ENCODE data around the gene ADORA3. TPM values are rescaled to one million over a fixed set of nuclear protein-coding genes. Genes with fewer than 3 reads are reported as not detected.

Gene ADORA3
- total and polyA plus RNA-seq, 10 of the 15 experiments (the other 5 are each of a cell fraction or from before 2014, with no cell fraction given), result 0.14 to 0.29 (median 0.18) TPM; not detected in 2

GRCh38 chr1:111512931-111513330, 9.5 kb upstream of the ADORA3 start (continued):
- TF ChIP-seq MLLT1 (IDR thresholded peaks at IDR 0.05) (no peak), CUX1 (IDR thresholded peaks at IDR 0.05; ENCODE audit: insufficient replicate concordance, low read depth, low read length) (no peak), EGR1 (IDR thresholded peaks at IDR 0.05; ENCODE audit: borderline replicate concordance in 1 of 2, low read depth in 2 of 2, low read length in 2 of 2) (no peak), MTA2 (IDR thresholded peaks at IDR 0.05; ENCODE audit: low read depth) (no peak), USF1 (IDR thresholded peaks at IDR 0.05; ENCODE audit: borderline replicate concordance, extremely low read length, insufficient read depth, low read depth, low read length) (no peak), NR2C2 (IDR thresholded peaks at IDR 0.05; ENCODE audit: borderline replicate concordance, control insufficient read depth, insufficient read length, low read depth) (no peak), RAD51 (IDR thresholded peaks at IDR 0.05) (no peak), RFX5 (IDR thresholded peaks at IDR 0.05; ENCODE audit: low read depth, low read length) (no peak), KLF5 (IDR thresholded peaks at IDR 0.05; ENCODE audit: partially characterized antibody) (no peak)
